Stimulated activated CD4-positive, alpha-beta T cell treated with anti-CD3 and anti-CD28 coated beads, Interleukin-1b, Interleukin-23, amount 100 ng/mL, for 48 hours (primary cell): ENCODE results near the gene WDR76.
A peak's percentile ranks its signal among the peaks of the same experiment; 100 is the strongest.

Experiments
- DNase-seq: peaks from one replicate; pipeline ENCODE4 v3.0.0-alpha.2; 2020

The WDR76 gene

DNA sequence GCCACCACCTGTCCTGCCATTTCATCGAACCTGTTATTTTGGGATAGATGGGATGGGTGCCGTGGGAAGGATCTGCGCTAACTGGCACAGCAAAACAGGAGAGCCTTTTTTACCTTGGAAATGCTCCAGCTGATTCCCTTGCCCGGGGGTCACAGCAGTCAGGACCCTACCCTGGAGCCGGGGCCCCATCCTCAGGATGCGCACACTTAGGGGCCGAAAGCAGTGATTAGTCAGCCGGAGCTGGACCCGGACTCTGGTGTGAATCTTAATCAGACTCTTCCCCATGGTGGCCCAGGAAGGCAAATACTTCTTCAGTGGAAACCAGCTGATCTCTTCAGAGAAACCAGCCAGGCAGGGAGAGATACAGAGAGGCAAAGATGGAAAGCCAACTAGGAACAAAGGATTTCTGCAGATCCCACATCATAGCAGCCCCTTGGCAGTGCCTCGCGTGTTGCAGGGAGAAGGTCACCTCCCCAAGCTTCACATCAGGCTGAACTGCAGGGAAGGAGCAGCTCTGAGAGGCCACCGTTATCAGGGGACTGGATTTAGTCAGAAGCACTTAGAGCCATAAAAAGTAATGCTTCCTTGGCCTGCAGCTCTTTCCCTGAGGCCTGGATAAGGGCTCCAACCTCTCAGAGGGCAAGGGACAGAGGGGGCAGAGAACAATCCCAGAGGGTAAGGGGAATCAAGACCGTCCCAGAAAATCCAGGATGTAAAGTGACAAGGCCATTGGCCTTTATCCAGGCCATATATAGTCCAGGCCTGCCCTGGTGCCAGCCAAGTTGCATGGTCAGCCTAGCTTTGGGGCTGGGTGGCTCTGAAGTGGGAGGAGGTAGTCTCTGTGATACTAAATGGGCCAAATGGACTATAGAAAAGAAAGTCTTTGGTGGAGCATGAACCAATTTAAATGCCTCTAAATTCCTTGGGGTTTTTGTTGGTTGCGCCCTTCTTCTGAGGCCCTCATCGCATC, 52.9 kb downstream of the WDR76 start:
- DNase-seq: no peak

DNA sequence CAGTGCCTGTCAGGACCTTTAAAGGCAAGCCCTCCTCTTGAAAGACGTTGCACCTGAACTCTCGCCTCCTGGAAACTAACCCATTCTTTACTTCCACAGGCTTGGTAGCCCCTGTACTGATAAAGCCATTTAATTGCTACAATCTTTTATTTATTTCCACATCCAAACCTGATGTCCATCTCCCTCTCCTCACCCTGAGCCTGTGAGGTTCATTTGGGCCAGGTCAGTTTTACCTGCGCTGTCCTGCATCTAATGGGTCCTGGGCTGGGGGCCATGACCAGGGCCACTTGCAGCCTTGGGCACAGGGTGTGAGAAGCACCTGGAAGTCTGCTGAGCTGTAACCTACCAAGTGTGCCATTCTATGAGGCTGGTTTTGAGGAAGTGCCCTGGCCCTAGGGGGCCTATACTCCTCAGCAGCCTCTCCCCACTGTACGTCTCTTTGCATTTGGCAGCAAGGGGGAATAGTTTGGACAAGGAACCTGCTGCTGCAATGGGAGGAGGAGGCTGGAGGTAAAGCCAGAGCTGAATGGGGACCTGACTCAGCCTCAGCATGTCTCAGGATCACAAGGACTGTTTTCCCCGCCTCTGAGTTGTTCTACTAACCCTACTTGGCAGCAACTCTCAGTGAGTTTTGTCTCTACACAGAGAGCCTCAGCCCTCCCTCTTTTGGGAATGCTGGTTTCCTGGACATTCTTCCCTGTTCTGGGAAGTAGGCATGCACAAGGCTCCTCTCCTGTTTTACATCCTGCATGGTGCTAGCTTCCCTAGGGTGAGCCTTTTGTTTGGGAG, 53.8 kb downstream of the WDR76 start:
- no peak for DNase-seq

DNA sequence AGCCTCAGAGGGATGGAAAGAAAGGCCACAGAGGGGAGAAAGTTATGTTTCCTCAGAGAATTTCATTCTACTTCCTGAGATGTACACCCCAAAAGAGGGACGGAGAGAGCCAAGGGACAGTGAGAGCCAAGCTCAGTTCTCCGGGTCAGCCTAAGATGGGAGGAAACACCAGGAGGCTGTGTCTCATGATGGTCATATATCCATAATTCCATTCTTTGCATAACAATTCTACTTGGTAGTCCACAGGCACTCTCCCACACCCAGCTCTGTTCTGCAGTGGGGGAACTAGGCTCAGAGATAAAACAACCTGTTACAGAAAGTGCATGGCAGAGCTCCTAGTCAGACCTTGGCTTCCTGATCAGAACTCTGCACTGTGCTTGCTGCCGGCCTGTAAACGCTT, 54.4 kb downstream of the WDR76 start:
- DNase-seq: no peak

DNA sequence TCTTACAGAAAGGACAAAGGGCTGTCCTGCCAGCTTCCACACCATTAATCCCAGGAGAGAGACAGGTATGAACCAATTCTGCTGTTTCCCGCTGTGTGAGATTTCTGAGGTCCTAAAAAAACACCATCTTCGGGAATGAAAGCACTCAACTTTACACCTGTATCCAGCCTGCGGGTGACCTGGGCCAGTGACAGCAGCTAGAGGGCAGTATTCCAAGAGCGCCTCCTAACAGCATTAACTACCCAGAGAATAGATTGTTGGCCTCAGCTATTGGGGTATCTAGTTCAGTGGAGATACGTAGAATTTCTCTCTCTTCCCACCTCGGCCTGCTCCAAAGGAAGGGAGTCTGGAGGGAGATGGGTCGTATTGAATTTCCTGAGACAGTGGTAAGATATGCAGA, 55.1 kb downstream of the WDR76 start:
- DNase-seq: no peak

DNA sequence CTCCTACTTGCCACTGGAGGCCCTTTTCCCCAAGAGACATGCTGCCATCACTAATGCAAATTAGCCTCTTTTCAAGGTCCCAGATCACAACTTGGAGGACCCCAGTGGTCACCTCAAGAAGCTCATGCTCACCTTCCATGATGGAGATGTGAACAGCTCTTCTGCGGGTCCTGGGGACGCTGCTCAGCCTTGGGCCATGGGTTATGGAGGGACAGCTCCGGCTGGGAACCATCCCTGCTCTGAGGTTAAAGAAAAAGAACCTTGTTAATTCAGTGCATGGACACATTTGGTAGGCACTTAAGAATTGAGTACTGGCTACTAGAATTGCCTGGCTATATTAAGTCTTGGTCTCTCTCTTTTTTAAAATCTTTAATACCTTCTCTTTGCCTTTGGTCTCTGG, 56.8 kb downstream of the WDR76 start:
- DNase-seq: no peak

DNA sequence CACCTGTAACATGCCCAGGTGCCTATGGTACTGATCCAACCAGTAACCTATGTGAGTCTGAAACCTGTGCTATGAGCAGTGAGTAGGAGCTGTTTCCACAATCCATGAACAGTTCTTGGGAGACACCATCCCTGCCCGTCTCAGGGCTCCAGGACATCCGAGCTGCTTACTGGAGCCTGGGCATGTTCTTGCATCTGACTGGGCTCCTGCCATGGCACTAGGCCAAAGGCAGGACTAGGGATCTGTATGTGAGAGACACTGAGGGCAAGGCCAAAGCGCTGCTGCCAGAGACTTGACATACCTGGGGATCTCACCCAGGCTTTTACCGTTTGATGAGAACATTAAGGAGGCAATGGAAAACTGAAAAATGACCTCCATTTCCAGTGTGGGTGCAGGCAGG, 59.8 kb downstream of the WDR76 start:
- DNase-seq: no peak

DNA sequence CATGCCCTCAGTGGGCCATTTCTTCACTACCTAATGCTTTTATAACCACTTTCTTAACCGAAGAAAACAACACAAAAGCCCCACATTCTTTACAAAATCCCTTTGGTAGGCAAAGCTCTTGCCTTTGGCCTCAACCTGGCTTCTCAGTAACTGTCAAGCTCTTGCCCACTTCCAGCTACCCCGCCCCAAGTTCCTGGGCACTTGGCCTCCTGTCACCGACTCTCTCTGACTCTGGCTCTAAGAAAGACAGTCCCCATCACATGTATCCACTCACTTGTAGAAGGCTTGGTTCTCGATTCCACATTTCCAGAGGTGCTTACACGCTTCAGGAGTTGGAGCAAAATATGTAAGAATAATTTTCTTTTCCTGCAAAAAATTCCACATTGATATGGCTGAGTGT, 61.1 kb downstream of the WDR76 start:
- DNase-seq: no peak

DNA sequence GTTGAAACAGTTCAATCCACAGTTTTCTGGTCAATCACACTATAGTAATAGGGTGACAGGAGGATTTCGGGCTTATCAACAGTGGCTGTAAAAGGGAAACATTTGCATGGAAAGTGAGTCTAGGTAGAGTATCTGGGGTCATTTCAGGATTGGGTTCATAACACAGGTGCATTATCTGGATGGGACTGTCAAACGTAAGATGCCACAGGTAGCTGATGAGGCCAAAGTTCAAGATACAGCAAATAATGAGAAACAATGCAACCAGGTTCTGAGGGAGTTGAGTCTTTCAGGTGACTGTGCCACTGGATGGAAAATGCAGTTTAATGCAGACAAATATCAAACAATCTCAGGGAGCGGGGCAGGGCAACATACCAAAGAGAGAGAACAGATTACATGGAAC, 62.2 kb downstream of the WDR76 start:
- no peak for DNase-seq

DNA sequence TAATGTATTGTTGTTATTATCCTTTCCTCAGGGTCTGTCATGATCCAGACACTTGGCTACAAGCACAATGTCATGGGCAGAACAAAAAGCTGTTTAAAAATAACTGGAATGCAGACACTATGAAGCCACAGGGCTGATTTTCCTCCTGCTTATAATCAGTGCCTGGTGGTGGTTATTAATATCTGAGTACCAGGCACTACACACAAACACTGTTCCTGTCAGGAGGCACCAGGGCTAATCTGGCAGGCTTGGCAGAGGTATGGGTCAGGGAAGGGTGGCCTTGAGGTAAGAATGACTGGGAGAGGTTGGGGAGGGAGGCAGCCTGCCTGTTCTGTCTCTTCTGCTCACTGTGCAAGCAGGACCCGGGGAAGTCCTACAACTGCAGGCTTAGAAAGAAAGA, 67.2 kb downstream of the WDR76 start:
- no peak for DNase-seq

DNA sequence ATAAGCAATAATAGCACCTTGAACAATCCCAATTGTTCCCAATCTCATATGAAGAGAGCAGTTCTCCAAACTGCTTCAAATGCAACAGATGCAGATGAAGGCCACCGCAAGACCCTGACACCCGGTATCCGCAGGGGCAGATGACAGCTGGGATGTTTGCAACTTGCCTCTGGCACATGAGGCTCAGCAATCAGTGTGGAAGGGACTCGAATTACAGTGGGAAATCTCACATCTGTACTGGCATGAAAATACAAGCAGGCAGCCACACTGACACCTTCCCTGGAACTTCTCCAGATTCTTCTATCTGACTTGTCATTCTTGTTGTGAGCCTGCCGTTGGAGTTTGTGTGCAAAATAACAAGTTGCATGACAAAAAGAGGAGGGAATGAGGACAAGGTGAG, 68.8 kb downstream of the WDR76 start:
- no peak for DNase-seq

DNA sequence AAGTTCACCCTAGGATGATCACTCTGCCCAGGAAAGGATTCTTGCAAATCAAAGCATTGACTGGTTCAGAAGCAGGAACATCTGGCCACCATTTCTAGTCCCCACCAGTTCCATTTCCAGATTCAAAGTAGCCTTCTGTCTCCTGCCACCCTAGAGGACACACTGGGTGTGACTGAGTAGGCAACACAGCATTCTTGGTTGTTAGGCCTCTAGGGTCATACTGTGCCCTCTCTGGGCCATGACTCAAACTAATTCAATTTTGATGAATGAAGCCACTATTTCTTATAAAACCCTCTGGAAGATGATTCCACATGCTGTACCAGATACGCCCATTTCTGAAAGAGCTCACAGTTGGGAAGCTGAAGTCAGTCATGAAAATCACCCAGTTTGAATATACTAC, 69.7 kb downstream of the WDR76 start:
- no peak for DNase-seq

DNA sequence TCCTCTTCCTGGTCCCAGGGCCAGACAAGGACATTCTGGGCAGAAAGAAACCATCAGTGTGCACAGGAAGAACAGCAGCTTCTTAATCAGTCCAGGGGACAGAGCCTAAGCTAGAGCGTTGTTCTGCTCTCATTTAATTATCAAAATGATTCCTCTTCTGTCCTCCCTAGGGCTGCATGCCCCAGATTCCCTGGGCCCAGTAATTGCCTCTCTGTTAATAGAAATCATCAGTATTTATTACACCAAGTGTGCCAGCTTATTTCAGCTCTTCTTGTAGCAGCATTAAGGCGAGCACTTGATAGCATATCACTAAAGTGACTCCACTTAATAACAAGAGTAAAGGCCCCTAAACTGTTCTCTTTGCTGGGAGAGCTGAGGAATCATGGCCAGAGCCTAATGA, 72.1 kb downstream of the WDR76 start:
- no peak for DNase-seq

DNA sequence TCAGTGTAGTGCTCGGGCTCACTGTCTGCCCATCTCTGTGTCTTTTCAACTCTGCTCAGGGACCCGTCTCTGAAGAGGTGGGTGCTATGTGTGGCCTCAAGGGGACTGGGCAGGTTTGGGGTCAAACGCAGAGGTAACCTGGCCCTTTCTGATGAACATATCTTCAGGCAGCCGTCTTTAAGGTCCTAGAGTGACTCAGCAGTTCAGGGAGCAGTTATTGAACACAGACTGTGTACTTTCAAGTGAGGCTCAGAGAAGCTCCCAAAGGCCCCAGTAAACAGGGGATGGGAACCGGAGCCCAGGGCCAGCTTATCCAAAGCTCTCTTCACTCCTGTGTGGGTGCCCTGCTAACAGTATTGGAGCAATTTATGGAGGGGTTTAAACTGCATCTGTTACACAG, 73.1 kb downstream of the WDR76 start:
- DNase-seq: no peak

DNA sequence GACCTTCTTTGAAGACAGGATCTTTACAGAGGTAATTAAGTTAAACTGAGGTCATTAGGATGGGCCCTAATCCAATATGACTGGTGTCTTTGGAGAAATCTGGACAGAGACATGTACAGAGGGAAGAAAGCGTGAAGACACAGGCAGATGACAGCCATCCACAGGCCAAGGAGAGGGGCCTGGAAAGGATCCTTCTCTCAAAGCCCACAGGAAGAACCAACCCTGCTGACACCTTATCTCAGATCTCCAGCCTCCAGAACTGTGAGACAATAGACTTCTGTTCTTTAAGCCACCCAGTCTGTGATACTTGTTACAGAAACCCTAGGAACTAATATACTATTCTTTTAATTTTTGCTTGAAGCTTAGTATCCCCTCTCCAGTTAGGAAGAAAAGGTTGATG, 74.2 kb downstream of the WDR76 start:
- no peak for DNase-seq

DNA sequence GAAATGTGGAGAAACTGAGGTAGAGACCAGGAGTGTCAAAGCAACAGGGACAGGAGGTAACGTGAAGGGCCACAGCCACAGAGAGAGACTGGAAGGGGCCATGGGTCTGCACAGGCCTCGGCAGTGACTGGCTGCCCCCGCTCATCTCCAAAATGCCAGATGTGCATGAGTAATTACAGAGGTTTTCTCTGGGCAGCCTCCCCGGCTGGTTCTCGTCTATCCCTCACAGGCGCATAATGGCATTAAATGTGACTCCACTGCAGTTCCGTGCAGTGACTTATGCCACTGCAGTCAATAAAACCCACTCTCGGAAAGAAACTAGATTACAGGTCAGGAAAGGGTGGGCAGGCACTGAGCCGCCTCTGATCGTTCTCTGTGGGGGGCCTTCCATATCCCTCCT, 74.7 kb downstream of the WDR76 start:
- DNase-seq: no peak

DNA sequence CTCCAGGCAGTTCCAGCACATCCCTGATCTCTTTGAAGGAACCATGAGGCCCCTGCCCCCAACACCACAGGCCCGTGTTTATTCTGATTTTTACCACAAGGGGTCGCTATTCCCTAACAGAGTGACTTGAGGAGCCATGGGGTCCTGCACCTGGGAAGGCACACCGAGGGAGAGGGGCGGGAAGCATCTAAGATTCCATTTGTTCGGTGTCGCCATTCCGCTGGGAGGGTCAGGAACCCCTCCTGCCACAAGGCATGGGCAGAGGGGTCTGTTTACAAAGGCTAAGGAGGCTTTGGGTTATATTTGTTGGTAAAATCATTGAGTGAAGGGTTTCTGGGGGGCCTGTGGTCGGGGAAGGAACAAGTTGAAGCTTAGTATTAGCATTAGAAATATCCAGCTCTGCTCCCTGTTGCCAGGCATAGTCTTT, 77.1 kb downstream of the WDR76 start:
- DNase-seq: peak; percentile 50

DNA sequence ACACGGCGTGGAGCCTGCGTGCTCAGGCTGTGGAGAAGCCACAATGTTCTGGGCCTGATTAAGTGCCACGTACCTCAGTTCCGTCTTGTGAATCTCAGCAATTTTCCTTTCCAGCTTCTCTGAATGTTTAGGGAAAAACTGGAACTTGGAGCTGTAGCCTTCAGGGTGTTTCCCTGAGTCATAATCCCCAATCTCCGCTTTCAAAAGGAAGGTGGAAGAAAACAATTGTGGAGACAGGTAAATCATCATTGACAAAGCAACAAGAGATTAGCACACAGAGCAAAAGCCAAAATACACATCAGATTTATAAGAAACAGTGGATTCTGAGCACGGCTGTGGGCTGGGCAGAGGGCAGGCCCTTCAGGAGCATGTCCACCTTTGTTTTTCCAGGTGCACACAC, 79.0 kb downstream of the WDR76 start:
- DNase-seq: no peak

DNA sequence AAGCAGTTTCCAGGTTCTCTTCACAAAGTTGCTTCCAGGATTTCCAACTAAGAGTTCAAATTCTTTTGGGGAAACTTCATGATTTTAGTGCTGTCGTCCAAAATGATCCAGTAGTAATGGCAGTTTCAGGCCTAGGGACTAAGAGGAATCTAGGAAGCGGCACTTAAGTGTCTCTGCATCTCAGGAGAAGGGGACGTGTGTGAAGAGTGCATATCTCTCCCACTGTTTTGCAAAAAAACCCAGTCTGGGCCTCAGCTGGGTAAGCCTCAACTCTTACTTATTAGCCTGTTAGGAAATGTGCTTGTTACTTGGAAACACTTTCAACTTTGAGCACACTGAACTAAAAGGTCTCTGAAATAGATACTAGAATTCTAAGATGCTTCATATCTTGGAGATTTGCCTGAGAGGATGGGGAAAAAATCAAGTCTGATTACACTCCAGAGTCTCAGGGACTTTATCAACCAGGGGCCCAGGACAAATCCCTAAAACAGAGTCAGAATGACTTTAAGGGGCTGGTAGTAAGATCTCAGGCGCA, 81.8 kb downstream of the WDR76 start:
- DNase-seq: no peak

DNA sequence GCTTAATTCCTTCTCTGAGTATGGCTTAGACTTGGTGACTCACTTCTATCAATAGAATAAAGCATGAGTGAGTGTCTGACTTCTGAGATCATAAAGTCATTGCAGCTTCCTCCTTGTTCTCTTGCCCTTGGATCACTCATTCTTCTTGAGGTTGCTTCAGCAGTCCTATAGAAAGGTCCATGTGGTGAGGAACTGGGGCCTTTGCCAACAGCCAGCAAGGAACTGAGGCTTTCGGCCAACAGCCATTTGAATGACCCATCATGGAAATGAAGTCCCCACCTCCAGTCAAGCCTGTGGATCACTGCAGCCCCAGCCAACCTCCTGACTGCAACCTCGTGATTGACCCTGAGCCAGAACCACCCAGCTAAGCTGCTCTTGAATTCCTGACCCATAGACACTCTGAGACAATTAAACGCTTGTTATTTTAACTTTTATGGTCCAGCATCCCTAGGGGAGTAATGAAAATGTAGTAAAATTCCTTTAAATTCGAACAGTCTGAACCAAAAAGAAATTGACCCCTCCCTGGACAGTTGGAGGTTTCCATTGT, 84.5 kb downstream of the WDR76 start:
- no peak for DNase-seq

DNA sequence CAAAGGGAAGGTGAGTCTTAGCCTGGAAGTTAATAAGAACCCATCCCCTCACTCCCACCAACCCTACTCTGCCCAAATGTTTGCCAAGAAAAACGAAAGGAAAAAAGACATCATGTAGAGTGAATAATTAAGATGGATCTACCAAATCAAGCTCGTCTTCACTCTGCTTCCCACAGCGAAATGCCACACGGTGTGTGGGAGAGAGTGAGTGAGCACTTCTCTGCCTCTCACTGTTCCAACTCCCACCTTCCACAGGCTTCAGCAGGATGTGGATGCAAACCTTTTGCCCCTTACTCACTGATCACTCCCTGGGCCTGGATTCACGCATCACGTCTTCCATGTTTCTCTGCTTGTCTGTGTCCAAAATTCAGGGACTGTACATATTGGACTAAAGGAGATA, 85.4 kb downstream of the WDR76 start:
- no peak for DNase-seq

DNA sequence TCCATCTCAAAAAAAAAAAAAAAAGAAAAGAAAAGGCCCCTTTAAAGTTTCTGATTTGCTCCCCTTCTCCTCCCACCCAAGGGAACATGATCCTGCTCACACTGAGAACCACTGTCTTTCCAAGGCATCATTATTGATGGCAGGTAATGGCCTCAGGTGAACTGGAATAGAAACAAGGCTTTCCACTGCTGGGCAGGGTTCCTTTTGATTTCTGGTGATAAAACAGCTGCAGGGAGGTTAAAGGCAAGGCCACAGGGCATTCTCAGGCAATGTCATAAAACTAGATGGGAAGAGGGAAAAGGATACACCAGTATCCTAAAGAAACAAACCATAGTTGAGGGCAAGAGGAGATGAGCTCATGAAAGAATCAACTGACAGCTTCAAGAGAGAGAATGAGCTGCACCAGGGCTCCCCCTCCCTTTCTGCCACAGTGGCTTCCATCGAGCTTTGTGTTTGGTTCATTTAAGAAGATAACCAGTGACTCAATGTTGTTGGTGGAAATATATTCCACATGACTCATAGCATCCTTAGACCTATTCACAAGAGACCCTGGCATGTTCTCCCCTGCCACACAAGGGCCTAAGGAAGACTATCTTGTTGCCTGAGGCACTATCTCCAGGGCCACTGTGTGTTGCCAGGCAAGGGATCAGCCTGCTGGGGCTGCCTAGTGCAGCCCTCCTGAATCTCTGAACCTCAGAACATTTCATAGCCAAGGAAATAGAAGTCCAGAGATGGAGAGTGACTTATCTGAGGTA, 86.4 kb downstream of the WDR76 start:
- no peak for DNase-seq

DNA sequence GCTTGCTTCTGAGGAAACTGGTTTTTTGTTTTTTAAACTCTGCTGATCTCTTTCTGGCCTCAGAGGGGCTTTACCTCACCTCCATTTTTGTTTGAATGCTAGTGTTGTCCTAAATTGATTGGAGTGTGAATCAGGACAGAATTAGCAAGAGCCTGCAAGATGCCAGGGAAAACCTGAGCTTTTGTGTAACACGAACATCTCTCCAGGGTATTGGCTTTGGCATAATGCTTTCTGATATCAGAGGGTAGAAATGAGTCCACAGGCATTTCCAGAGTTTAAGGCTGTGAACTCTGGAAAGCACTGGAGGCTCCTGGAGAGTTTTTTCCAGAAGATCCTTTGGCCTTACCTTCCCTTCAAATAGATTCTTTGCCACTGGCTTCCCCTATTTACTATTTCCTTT, 87.1 kb downstream of the WDR76 start:
- no peak for DNase-seq
